HEK293 (cell line): ENCODE data around the gene CPEB3.

Experiments used
- CTCF ChIA-PET: fragments of 350-600 bp; formaldehyde crosslinking; extraction: SDS; loops from one replicate; lab custom pipeline; 2021; ENCODE audit warnings: antibody characterized with exemption; lab: Yijun Ruan, JAX
- POLR2A ChIA-PET: fragments of 300-600 bp; formaldehyde crosslinking; extraction: SDS; loops from one replicate; lab custom pipeline; 2020; ENCODE audit warnings: antibody characterized with exemption, inconsistent platforms; lab: Yijun Ruan, JAX
- H3K27ac ChIP-seq: fragments of 200-500 bp; sonication (Bioruptor generic); 2 replicates; pipeline ENCODE4 v1.5.1; 2014; ENCODE audit warnings: low read depth, low read length, control low read depth, inconsistent platforms; ENCODE audit errors: extremely low read depth
- H3K36me3 ChIP-seq, 2 experiments: fragments of 200-500 bp in 1 of 2; sonication (Bioruptor generic) in 1 of 2; 1 replicate in 1 of 2; 2 replicates in 1 of 2; pipeline ENCODE4 v1.5.1; 2014 to 2017; ENCODE audit warnings: inconsistent platforms in 2 of 2, low read length in 2 of 2; ENCODE audit not compliant: control insufficient read depth in 2 of 2, insufficient read depth in 1 of 2
- H3K4me1 ChIP-seq: fragments of 200-500 bp; sonication (Bioruptor generic); 2 replicates; pipeline ENCODE4 v1.5.1; 2014; ENCODE audit warnings: mild to moderate bottlenecking, low read length, inconsistent platforms; ENCODE audit not compliant: control insufficient read depth, insufficient read depth
- H3K4me3 ChIP-seq: 2 replicates; pipeline ENCODE4 v1.5.1; 2011; ENCODE audit warnings: low read depth, mild to moderate bottlenecking, control low read depth, low read length, moderate library complexity
- H3K9me3 ChIP-seq: fragments of 200-500 bp; sonication (Bioruptor generic); 2 replicates; pipeline ENCODE4 v1.5.1; 2014; ENCODE audit warnings: low read depth, low read length, inconsistent platforms; ENCODE audit not compliant: control insufficient read depth, insufficient read depth
- INSM2 ChIP-seq: fragments of 450-650 bp; formaldehyde crosslinking; IDR thresholded peaks from 2 replicates; pipeline ENCODE4 v1.5.1; 2016; ENCODE audit warnings: missing biosample characterization, missing genetic modification characterization
- ZBTB21 ChIP-seq: fragments of 450-650 bp; formaldehyde crosslinking; IDR thresholded peaks from 2 replicates; pipeline ENCODE4 v1.5.1; 2017; ENCODE audit warnings: missing biosample characterization, missing genetic modification characterization
- ZNF148 ChIP-seq: fragments of 450-650 bp; formaldehyde crosslinking; IDR thresholded peaks from 2 replicates; pipeline ENCODE4 v1.5.0; 2017; ENCODE audit warnings: missing biosample characterization, missing genetic modification characterization, borderline replicate concordance
- ZNF157 ChIP-seq: fragments of 450-650 bp; formaldehyde crosslinking; IDR thresholded peaks from 2 replicates; pipeline ENCODE4 v1.5.1; 2016; ENCODE audit warnings: missing biosample characterization, missing genetic modification characterization
- ZNF16 ChIP-seq: fragments of 450-650 bp; formaldehyde crosslinking; IDR thresholded peaks from 2 replicates; pipeline ENCODE4 v1.5.1; 2016; ENCODE audit warnings: low read depth, missing biosample characterization, missing genetic modification characterization
- ZNF175 ChIP-seq: fragments of 450-650 bp; formaldehyde crosslinking; IDR thresholded peaks from 2 replicates; pipeline ENCODE4 v1.5.1; 2016; ENCODE audit warnings: missing biosample characterization, missing genetic modification characterization
- ZNF221 ChIP-seq: fragments of 450-650 bp; formaldehyde crosslinking; IDR thresholded peaks from 2 replicates; pipeline ENCODE4 v1.5.1; 2017; ENCODE audit warnings: missing biosample characterization, missing genetic modification characterization, borderline replicate concordance
- ZNF24 ChIP-seq: fragments of 450-650 bp; formaldehyde crosslinking; IDR thresholded peaks from 2 replicates; pipeline ENCODE4 v1.5.1; 2016; ENCODE audit warnings: missing biosample characterization, missing genetic modification characterization
- ZNF350 ChIP-seq: fragments of 450-650 bp; formaldehyde crosslinking; IDR thresholded peaks from 2 replicates; pipeline ENCODE4 v1.5.0; 2017; ENCODE audit warnings: missing biosample characterization, mild to moderate bottlenecking, missing genetic modification characterization
- ZNF404 ChIP-seq: fragments of 450-650 bp; formaldehyde crosslinking; IDR thresholded peaks from 2 replicates; pipeline ENCODE4 v1.5.1; 2017; ENCODE audit warnings: missing biosample characterization, missing genetic modification characterization
- ZNF501 ChIP-seq: fragments of 450-650 bp; formaldehyde crosslinking; IDR thresholded peaks from 2 replicates; pipeline ENCODE4 v1.5.1; 2016; ENCODE audit warnings: missing biosample characterization, missing genetic modification characterization
- ZNF521 ChIP-seq: fragments of 450-650 bp; formaldehyde crosslinking; IDR thresholded peaks from 2 replicates; pipeline ENCODE4 v1.5.1; 2017; ENCODE audit warnings: missing biosample characterization, mild to moderate bottlenecking, missing genetic modification characterization
- ZNF561 ChIP-seq: fragments of 450-650 bp; IDR thresholded peaks from 2 replicates; pipeline ENCODE4 v1.5.1; 2018; ENCODE audit warnings: missing biosample characterization, missing genetic modification characterization, borderline replicate concordance
- ZNF621 ChIP-seq: fragments of 450-650 bp; formaldehyde crosslinking; IDR thresholded peaks from 2 replicates; pipeline ENCODE4 v1.5.1; 2017; ENCODE audit warnings: missing biosample characterization, missing genetic modification characterization
- ZNF654 ChIP-seq: fragments of 450-650 bp; formaldehyde crosslinking; IDR thresholded peaks from 2 replicates; pipeline ENCODE4 v1.5.1; 2016; ENCODE audit warnings: low read depth, missing biosample characterization, missing genetic modification characterization
- ZNF768 ChIP-seq: fragments of 450-650 bp; formaldehyde crosslinking; IDR thresholded peaks from 2 replicates; pipeline ENCODE4 v1.5.1; 2018; ENCODE audit warnings: missing biosample characterization, mild to moderate bottlenecking, missing genetic modification characterization
- ZNF777 ChIP-seq: fragments of 450-650 bp; formaldehyde crosslinking; IDR thresholded peaks from 2 replicates; pipeline ENCODE4 v1.5.1; 2017; ENCODE audit warnings: missing biosample characterization, missing genetic modification characterization, borderline replicate concordance
- ZSCAN4 ChIP-seq: fragments of 450-650 bp; formaldehyde crosslinking; IDR thresholded peaks from 2 replicates; pipeline ENCODE4 v1.5.1; 2017; ENCODE audit warnings: missing biosample characterization, missing genetic modification characterization

CPEB3 gene

GRCh38 chr10:92180399-92180798 is 110.5 kb downstream of the CPEB3 start:
- CTCF ChIA-PET = no interaction called here
- Histone ChIP-seq H3K9me3 (no peaks in the 10 kb centered on the region), H3K4me1 (no peaks in the 10 kb centered on the region), H3K36me3 (no peaks in the 10 kb centered on the region), H3K4me3 (no peak overlapping the region), H3K27ac (no peak overlapping the region)
- POLR2A ChIA-PET = no interaction called here
- TF ChIP-seq ZNF404 (tag by site-specific recombination) (no peak), ZNF561 (tag by site-specific recombination) (no peak), ZNF157 (no peak), ZBTB21 (no peak), INSM2 (tag by site-specific recombination) (no peak), ZSCAN4 (tag by site-specific recombination) (no peak), ZNF16 (tag by site-specific recombination) (no peak), ZNF221 (tag by site-specific recombination) (no peak), ZNF621 (no peak), ZNF350 (tag by site-specific recombination) (no peak), ZNF654 (tag by site-specific recombination) (no peak), ZNF175 (no peak)

GRCh38 chr10:92177546-92177945 is 113.3 kb downstream of the CPEB3 start:
- ChIA-PET CTCF (no interaction called here), POLR2A (no interaction called here)
- no peak for TF ChIP-seq ZNF777
- no peak for TF ChIP-seq ZNF501 (tag by site-specific recombination)
- TF ChIP-seq ZNF621 = no peak
- no peak for TF ChIP-seq ZNF521 (tag by site-specific recombination)
- no peak for TF ChIP-seq ZNF221 (tag by site-specific recombination)
- no peak for TF ChIP-seq ZNF768 (tag by site-specific recombination)
- no peak for TF ChIP-seq ZNF148 (tag by site-specific recombination)

GRCh38 chr10:92175164-92175563 is 115.7 kb downstream of the CPEB3 start:
- ChIA-PET CTCF (no interaction called here), POLR2A (no interaction called here)
- Histone ChIP-seq H3K36me3 (no peaks in the 10 kb centered on the region), H3K4me3 (no peak overlapping the region), H3K9me3 (no peaks in the 10 kb centered on the region), H3K27ac (no peak overlapping the region), H3K4me1 (no peaks in the 10 kb centered on the region)
- no peak for TF ChIP-seq ZNF24 (tag by site-specific recombination)
- TF ChIP-seq ZNF175 = no peak

More at GRCh38 chr10:92177546-92177945, 113.3 kb downstream of the CPEB3 start:
- Histone ChIP-seq H3K4me1 (no peaks in the 10 kb centered on the region), H3K9me3 (no peaks in the 10 kb centered on the region), H3K4me3 (no peak overlapping the region), H3K36me3 (no peaks in the 10 kb centered on the region), H3K27ac (no peak overlapping the region)
